B cell (primary cell): ENCODE measurements around the gene TRPC6.

Experiments
- EZH2 ChIP-seq: IDR thresholded peaks from 2 replicates; pipeline ENCODE4 v1.6.1; 2012; ENCODE audit warnings: borderline replicate concordance, low read depth, mild to moderate bottlenecking, moderate library complexity, low read length; ENCODE audit not compliant: insufficient read depth, poor library complexity, severe bottlenecking
- TF ChIP-seq, protein P1 (sequence below): fragments of 200-600 bp; IDR thresholded peaks from one replicate; pipeline ENCODE4 v1.8.0; 2022; ENCODE audit warnings: antibody characterized with exemption, mild to moderate bottlenecking

DNA sequence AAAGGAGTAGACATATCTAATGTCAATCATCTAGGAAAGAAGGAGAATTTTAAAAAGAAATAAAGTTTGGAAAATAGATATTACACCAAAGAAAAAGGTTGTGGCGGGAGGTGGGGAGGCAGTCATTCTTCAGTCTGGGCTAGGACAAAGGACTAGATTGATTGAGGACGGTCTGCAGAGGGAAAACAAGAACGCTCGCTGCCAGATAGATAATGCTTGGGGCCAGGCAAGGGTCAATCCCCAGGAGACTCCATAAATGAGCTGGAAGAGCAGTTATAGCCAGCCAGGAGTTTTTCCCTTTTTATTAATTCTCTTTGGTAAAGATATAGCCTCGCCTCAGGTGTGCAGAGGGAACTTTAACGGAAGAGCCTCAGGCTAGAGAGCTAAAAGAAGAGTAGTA lies 6.3 kb downstream of the TRPC6 start:
- TF ChIP-seq, protein P1, sequence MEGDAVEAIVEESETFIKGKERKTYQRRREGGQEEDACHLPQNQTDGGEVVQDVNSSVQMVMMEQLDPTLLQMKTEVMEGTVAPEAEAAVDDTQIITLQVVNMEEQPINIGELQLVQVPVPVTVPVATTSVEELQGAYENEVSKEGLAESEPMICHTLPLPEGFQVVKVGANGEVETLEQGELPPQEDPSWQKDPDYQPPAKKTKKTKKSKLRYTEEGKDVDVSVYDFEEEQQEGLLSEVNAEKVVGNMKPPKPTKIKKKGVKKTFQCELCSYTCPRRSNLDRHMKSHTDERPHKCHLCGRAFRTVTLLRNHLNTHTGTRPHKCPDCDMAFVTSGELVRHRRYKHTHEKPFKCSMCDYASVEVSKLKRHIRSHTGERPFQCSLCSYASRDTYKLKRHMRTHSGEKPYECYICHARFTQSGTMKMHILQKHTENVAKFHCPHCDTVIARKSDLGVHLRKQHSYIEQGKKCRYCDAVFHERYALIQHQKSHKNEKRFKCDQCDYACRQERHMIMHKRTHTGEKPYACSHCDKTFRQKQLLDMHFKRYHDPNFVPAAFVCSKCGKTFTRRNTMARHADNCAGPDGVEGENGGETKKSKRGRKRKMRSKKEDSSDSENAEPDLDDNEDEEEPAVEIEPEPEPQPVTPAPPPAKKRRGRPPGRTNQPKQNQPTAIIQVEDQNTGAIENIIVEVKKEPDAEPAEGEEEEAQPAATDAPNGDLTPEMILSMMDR, result no peak
- TF ChIP-seq EZH2, result no peak
